ENCODE measurements around the gene EDNRB.

GRCh38 chr13:77894743-77895142 lies 23.9 kb downstream of the EDNRB start:
- TF ChIP-seq CTCF (IDR thresholded peaks at IDR 0.05) (no peak), EP300 (IDR thresholded peaks at IDR 0.05) (no peak), POLR2A (IDR thresholded peaks at IDR 0.05) (no peak)
